GM12878 (cell line): ENCODE results near the gene PSMB5. TPM values are rescaled to one million over a fixed set of nuclear protein-coding genes. Genes with fewer than 3 reads are reported as not detected.

Source experiments
- EP300 ChIP-seq, 2 experiments: fragments of 150-350 bp in 1 of 2; IDR thresholded peaks; 2 replicates each; pipeline ENCODE4 v1.6.1; 2011 to 2012; ENCODE audit warnings: low read depth in 2 of 2, low read length in 2 of 2, borderline replicate concordance in 1 of 2, improper control_type of control experiment in 1 of 2, inconsistent platforms in 1 of 2; ENCODE audit not compliant: control insufficient read depth in 1 of 2
- MXI1 ChIP-seq: fragments of 150-350 bp; IDR thresholded peaks from 2 replicates; pipeline ENCODE4 v1.6.1; 2011; ENCODE audit warnings: low read depth, mild to moderate bottlenecking, inconsistent platforms, low read length, improper control_type of control experiment
- NKRF ChIP-seq: fragments of 450-650 bp; conservative IDR thresholded peaks from 2 replicates; pipeline ENCODE4 v1.6.1; 2017; ENCODE audit warnings: mild to moderate bottlenecking, moderate library complexity
- PKNOX1 ChIP-seq: fragments of 450-650 bp; IDR thresholded peaks from 2 replicates; pipeline ENCODE4 v1.6.1; 2016; ENCODE audit warnings: mild to moderate bottlenecking
- POLR2A ChIP-seq: IDR thresholded peaks from 2 replicates; pipeline ENCODE4 v1.6.1; 2011; ENCODE audit warnings: low read depth, mild to moderate bottlenecking, low read length
- RFX5 ChIP-seq: IDR thresholded peaks from 2 replicates; pipeline ENCODE4 v1.6.1; 2011; ENCODE audit warnings: low read depth, low read length, improper control_type of control experiment
- SPI1 ChIP-seq: IDR thresholded peaks from 2 replicates; pipeline ENCODE4 v1.6.1; 2011; ENCODE audit warnings: low read depth, mild to moderate bottlenecking, low read length, moderate library complexity, borderline replicate concordance; ENCODE audit not compliant: insufficient read depth
- ZNF207 ChIP-seq: fragments of 450-650 bp; IDR thresholded peaks from 2 replicates; pipeline ENCODE4 v1.6.1; 2014; ENCODE audit warnings: antibody characterized with exemption, mild to moderate bottlenecking, borderline replicate concordance
- polyA plus RNA-seq, 11 experiments: library from polyadenylated mRNA; depleted of rRNA in 4 of 11; unstranded in 6 of 11; stranded (reverse) in 5 of 11; fragments of >200 nt; fragmentation: Nextera tagmentation in 4 of 11; fragmentation: Illumina TruSeq in 1 of 11; extraction: Ambion mirVana in 4 of 11; extraction: Trizol in 1 of 11; gene quantifications; 1 replicate in 1 of 11; 2 replicates in 10 of 11; pipeline versions ENCODE4 v1.2.1 to v1.2.3, GENCODE V29; 2011 to 2016; ENCODE audit warnings: inconsistent platforms in 2 of 11, missing spikeins in 2 of 11, low read depth in 1 of 11
- total RNA-seq, 4 experiments: library from RNA; depleted of rRNA in 3 of 4; stranded (reverse); fragments of >200 nt in 3 of 4; fragmentation: Illumina TruSeq in 1 of 4; extraction: Trizol in 1 of 4; gene quantifications; 2 replicates each; pipeline versions ENCODE4 v1.2.1 to v1.2.3, GENCODE V29; 2013 to 2021

The PSMB5 gene
- total and polyA plus RNA-seq, 10 of the 15 experiments (the other 5 are each of a cell fraction or from before 2014, with no cell fraction given): 84.5 to 802 (median 144) TPM

- TF ChIP-seq EP300 (IDR thresholded peaks at IDR 0.05; ENCODE audit: borderline replicate concordance in 1 of 2, control insufficient read depth in 1 of 2, low read depth in 2 of 2, low read length in 2 of 2): no peak
- TF ChIP-seq PKNOX1: 0 out of 2 replicates have a peak, but pooled peaks have one; percentile 25
- TF ChIP-seq NKRF: peak; percentile 87
- no peak; the same call in 1 of the 2 replicates for TF ChIP-seq SPI1
- TF ChIP-seq MXI1: peak; percentile 21; the same call in 1 of the 2 replicates
- TF ChIP-seq ZNF207: peak; percentile 42; the same call in 1 of the 2 replicates
- TF ChIP-seq RFX5: peak; percentile 72
- TF ChIP-seq POLR2A: peak; percentile 91
These were observed at the start of gene PSMB5 (continued) for GRCh38 chr14:23034498-23035302.
